ENCODE measurements around the gene MDH1.
A peak's percentile ranks its signal among the peaks of the same experiment; 100 is the strongest.

Gene MDH1

GRCh38 chr2:63639344-63639743 is 50.6 kb downstream of the MDH1 start:
- no peak for DNase-seq (ENCODE audit: low read depth)

GRCh38 chr2:63642946-63643345 is 54.2 kb downstream of the MDH1 start:
- DNase-seq (ENCODE audit: low read depth): no peak

DNA sequence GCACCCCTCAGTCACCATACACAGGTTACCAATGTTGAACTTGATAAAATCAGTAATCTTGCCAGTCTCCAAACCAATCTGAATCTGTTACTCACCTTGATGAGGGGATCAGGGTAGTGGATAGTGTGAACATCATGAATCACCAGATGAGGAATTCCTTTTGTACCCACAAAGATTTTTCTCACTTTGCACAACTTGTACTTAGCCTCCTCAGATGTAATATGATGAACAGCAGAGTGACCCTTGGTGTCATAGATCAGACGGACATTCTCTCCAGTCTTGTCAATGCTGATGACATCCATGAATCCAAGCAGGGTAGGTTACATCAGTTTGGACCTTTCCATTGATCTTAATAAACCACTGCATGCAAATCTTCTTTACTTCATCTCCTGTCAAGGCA is 54.7 kb downstream of the MDH1 start:
- no peak for DNase-seq (ENCODE audit: low read depth)

- no peak for DNase-seq (ENCODE audit: low read depth)
Observed at GRCh38 chr2:63648632-63649031, 59.9 kb downstream of the MDH1 start.

- no peak for DNase-seq (ENCODE audit: low read depth)
Observed at GRCh38 chr2:63649829-63650228, 61.1 kb downstream of the MDH1 start.

GRCh38 chr2:63650756-63651155 is 62.0 kb downstream of the MDH1 start:
- no peak for DNase-seq (ENCODE audit: low read depth)

DNA sequence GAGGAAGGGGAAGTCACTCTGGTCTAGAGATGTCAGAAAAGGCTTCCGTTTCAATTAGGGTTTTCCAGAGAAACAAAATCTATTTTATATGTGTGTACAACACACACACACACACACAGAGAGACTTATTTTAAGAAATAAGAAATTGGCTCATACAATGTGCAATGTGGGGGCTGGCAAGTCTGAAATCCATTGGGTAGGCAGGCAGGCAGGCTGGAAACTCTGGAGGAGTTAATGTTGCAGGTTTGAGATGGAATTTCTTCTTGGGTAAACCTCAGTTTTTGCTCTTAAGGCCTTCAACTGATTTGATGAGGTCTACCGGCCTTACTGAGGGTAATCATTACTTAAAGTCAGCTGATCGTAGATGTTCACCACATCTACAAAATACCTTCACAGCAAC is 62.6 kb downstream of the MDH1 start:
- no peak for DNase-seq (ENCODE audit: low read depth)

GRCh38 chr2:63651861-63652651 is 63.3 kb downstream of the MDH1 start:
- DNase-seq (ENCODE audit: low read depth): no peak

DNA sequence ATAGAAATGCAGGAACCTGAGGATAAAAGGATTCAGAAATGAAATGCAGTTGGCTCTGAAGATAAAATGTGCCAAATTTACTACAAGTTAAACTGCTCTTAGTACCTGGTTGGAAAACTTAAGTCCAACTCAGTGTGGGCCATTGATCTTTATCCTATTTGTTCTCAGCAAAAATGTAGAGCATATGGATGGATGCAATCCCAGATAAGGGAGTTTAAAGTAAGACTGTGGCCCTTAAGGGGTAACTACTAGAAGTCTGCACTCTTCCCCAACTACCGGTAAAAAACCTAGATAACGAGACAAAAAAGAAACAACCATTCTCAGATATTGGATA is 63.9 kb downstream of the MDH1 start:
- DNase-seq (ENCODE audit: low read depth): no peak

DNA sequence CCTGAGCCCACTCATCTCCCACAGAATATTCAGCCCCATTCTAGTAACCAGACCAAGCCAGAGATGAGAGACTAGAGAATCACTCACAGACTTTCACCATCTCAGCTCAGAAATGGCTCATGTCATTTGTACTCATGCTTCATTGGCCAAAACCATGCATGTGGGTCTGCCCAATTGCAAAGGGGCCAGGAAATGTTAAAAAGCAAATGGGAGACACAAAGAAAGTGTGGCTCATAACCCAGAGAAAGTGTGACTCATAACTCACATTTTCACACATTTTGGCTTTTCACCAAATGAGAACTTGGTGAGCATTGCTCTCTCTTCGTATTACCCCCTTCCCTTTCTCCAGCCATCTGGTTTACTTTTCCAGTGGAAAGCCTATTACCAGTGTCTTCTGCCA is 66.2 kb downstream of the MDH1 start:
- peak; percentile 9 for DNase-seq (ENCODE audit: low read depth)
